Hindlimb muscle (tissue), 1 donor: ENCODE results near the gene GSTO2. TPM values are rescaled to one million over a fixed set of nuclear protein-coding genes. Genes with fewer than 3 reads are reported as not detected.

Experiments
- DNase-seq: peaks from one replicate; pipeline ENCODE4 v3.0.0-alpha.2; 2013
- polyA plus RNA-seq: library from polyadenylated mRNA; unstranded; fragments of 120-200 nt; gene quantifications from one replicate; pipeline ENCODE4 v1.2.1, GENCODE V29; 2013; ENCODE audit not compliant: insufficient read length

GSTO2 gene
- polyA plus RNA-seq, 1 donor, result 1.1 TPM

DNA sequence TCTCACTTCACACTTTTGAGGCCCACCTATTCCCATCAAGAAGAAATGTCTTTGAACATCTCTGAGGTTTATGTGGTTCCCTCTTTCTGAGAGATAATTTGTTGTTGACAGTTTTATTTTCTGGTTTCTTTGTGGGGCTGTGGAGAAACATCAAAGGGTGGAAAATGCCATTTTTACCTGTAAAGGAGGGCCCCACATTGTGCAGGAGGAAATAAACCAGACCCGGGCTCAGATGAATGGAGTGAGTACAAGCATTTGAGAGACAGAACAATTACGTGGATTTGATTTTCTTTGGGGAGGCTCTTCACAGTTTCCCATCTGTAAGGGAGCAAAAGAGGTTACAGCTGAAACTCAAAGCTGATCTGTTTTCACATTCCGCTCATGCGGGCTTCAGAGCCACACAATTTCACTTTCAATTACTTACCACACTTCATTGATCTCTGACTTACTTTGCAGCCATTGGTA, 39.5 kb downstream of the GSTO2 start:
- DNase-seq, result no peak

- no peak for DNase-seq
Measured at GRCh38 chr10:104309980-104310978, 41.3 kb downstream of the GSTO2 start.

DNA sequence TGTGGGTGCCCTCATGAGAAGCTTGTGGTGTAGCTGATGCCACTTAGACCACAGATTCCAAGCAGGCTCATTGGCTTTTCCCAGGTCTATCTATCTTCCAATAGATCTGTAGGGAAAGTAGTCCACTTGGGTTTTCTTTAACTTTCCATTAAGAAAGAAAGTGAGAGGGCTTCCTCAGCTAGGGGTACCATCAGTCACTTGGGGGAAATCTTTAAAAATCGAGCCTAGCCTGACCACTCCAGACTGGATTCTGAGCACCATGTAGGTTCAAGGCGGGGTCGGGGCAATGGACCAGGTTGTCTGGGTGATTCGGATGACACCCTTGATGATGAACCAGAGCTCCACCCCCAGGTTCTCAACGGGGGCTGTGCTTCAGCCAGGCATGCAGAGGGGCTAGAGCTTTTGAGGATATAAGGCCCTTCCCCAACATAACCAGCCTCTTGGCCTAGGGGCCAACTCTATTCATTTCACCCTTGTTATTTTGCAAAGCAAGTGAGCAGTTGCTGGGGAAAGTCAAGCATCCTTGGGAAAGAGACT, 42.3 kb downstream of the GSTO2 start:
- DNase-seq, result no peak

DNA sequence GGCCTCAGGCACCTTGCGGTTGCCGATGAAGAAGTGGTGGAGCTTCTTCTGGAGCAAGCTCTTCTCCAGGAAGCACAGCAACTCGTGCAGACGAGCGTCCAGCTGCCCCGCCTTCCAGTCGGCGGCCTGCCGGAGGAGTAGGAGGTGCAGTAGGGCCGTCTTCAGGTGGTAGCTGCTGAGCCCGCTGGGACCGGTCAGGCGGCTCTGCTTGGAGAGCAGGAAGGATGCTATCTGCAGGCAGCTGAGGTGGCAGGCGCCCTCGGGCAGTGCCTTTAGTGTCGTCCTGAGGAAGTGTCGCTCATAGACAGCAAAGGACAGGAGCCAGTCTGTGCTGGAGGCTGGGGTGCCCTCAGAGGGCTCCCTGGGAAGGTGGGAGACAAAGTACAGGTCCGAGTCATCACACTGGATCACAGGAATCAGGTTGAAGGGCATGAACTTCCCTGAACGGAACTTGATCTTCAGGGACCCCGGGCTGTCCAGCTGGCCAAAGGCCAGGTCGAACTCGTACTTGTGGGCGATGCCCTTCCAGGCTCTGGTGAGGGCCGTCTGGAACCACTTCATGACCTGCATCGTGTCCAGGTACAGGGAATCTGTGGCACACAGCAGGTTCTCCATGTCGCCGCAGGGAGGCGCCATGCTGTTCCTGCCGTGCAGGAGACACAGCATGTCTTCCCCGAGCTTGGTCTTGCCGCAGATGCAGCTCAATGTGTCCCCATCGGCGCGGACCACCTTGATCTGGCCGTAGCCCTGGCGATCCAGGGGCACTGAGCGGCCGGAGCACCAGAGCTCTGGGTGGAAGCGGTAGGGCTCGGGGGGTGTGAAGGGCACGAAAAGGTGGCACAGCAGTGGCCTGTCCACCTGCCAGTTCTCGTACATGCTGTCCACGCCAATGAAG, 45.9 kb downstream of the GSTO2 start:
- DNase-seq, result no peak

- no peak for DNase-seq
Measured at GRCh38 chr10:104315486-104315921, 46.5 kb downstream of the GSTO2 start.

DNA sequence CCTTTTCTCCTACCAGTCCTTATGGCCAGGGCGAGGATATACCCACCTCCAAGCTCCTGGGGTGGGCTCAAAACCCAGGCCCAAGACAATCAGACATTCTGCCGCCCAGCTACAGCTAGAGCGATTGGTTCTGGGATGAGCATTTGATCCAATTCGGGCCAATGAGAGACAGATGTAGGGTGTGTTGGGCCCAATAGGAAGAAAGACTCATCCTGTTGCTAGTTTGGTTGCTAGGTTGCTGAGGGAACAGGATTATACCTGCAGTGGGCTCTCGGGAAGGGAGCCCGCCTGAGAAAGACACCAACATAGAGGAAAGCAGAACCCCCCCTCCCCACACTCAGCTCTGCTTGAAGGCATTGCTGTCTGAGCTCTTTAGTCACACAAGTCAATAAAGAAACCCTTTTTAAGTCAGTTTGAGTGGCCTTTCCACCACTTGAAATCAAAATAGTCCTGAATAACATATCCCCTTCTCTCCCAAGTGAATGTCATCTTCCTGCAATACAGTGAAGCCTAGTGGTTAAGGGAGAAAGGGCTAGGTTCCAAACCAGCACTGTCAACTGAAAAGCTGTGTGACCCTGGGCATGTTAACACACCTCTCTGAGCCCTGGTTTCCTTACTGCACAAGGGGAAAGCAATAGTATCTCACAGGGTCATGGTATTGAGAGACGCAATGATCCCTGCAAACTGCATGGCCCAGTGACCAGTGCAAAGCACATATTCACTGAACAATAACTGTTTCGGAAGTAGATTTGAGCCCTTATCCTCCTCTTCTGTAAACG, 47.5 kb downstream of the GSTO2 start:
- DNase-seq, result no peak

- no peak for DNase-seq
Measured at GRCh38 chr10:104317269-104317710, 48.3 kb downstream of the GSTO2 start.

- no peak for DNase-seq
Measured at GRCh38 chr10:104317726-104318299, 48.8 kb downstream of the GSTO2 start.

DNA sequence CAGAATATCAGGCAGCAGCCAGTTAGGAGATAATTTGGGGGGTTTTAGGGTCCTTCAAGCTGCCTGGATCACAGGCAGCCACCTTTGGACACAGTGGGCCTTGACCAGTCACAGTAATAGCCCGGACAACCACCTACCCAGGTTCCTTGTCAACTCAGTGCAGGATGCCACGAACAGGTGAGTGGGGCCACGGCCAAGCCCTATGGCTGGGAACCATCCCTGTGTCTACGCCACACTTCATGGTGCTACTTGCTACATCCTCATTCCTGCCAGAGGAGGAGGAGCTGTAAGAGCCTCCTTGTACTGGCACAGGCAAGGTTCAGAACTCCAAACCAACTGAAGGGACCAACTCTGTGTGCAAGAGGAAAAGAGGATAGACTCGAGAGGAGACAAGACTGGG, 49.3 kb downstream of the GSTO2 start:
- DNase-seq, result no peak

- no peak for DNase-seq
Measured at GRCh38 chr10:104318810-104319741, 50.1 kb downstream of the GSTO2 start.

- DNase-seq, result no peak
Measured at GRCh38 chr10:104321226-104321625, 52.2 kb downstream of the GSTO2 start.

- DNase-seq, result no peak
Measured at GRCh38 chr10:104321725-104322415, 52.9 kb downstream of the GSTO2 start.

DNA sequence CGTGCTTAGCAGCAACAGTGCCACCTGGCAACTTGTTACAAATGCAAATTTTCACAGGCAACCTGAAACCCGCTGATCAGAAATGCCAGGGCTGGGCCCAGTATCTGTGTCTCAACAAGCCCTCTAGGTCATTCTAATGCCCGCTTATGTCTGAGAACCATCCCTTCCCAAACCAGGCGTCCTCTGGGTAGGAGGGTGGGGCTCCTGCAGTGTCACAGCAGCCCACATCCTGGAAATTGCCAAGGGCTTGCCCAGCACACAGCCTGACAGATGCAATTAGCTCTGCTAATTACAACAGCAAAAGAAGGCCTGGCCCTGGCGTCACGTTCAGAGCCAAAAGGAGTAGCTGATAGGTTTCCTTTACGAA, 53.4 kb downstream of the GSTO2 start:
- DNase-seq, result no peak

DNA sequence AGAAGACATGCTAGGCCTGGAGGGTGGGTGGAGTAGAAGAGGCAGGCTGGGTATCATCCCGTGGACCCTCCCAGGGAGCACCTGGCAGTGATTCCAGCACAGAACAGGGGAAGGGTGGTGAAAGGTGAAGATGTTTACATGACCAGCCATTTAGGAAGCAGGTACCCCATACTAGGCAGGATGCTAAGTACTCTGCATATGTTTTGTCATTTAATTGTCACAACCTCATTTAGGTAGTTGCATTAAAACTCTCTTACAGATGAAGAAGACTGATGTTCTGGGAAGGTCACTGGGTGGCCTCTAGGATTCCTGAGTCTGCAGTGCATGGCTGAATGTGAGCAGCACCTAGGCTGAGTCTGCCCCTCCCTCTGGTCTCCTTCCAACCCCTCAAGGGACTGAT, 54.1 kb downstream of the GSTO2 start:
- no peak for DNase-seq

- DNase-seq, result no peak
Measured at GRCh38 chr10:104323760-104324201, 54.8 kb downstream of the GSTO2 start.

- DNase-seq, result no peak
Measured at GRCh38 chr10:104324221-104324686, 55.3 kb downstream of the GSTO2 start.

- no peak for DNase-seq
Measured at GRCh38 chr10:104324931-104325330, 55.9 kb downstream of the GSTO2 start.

DNA sequence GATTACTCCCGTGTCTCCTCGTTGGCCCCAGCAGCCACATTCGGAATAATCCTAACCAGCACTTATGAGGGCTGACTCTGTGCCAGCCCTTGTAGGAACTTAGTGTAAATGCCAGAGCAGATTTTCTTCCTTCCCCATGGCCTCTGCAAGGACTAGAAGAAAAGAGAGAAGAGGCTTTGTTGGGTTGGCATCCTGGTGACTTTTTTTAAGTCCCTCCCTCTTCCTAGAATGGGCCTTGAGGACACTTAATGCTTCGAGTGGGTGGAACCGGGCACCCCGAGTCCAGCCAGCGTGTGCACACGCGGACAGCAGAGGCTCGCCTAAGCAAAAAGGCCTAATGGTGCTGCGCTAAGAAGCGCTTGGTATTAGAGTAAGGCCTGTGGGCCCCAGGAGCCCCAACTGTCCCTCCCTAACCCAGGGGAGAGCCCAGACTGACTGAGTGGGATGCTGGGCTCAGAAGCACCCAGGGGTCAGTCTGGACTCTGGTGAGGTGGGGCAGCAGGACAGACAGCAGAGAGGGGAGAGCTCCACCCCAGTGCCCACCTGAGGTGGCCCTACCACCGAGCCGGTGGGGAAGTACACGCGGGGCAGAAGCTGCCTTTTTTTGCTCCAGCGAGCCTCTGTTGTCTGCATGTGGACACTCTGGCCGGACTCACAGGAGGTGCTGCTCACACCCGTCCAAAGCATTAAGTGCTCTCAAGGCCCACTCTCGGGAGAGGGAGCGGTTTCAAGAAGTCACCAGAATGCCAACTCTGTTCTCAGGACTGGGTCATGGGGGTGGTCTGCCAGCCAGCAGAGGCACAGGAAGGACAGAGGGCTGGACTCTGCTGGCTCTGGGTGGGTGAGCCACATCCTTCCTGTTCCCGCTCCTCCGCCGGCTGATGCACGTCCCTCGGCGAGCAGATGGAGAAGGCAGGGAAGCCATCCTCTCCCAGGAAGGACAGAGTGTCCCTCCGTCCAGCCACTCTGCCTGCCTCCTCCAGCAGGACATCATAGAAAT, 56.8 kb downstream of the GSTO2 start:
- no peak for DNase-seq
